Chondrocyte (in vitro differentiated cells): ENCODE data around the gene ROPN1L. TPM values are rescaled to one million over a fixed set of nuclear protein-coding genes. Genes with fewer than 3 reads are reported as not detected.
"Not testable (repeated sequence)": the region's sequence is repeated elsewhere in the genome, so short reads cannot be mapped to it uniquely, and the experiment has no call there.

Experiments
- DNase-seq: peaks from one replicate; pipeline ENCODE4 v3.0.0; 2021; ENCODE audit warnings: mixed read lengths, low spot score
- H3K27ac Mint-ChIP-seq: one replicate; pipeline ENCODE4 v1.8.0; 2021; ENCODE audit warnings: mild to moderate bottlenecking, moderate library complexity, mixed read lengths; ENCODE audit not compliant: unreplicated experiment
- H3K27me3 Mint-ChIP-seq: 2 replicates; pipeline ENCODE4 v1.8.0; 2021; ENCODE audit warnings: low read depth, mixed read lengths
- H3K36me3 Mint-ChIP-seq: 2 replicates; pipeline ENCODE4 v1.8.0; 2021; ENCODE audit warnings: low read depth, mixed read lengths
- H3K4me1 Mint-ChIP-seq: 2 replicates; pipeline ENCODE4 v1.8.0; 2021; ENCODE audit warnings: low read depth, mild to moderate bottlenecking, mixed read lengths
- H3K4me3 Mint-ChIP-seq: one replicate; pipeline ENCODE4 v1.8.0; 2021; ENCODE audit warnings: mild to moderate bottlenecking, moderate library complexity, mixed read lengths; ENCODE audit not compliant: unreplicated experiment
- H3K9me3 Mint-ChIP-seq: 2 replicates; pipeline ENCODE4 v1.8.0; 2021; ENCODE audit warnings: low read depth, mixed read lengths
- CTCF ChIP-seq: fragments of 200-600 bp; sonication (generic); IDR thresholded peaks from 2 replicates; pipeline ENCODE4 v1.5.0; 2021; ENCODE audit warnings: antibody characterized with exemption, mild to moderate bottlenecking, moderate library complexity
- total RNA-seq: library from RNA; stranded (reverse); gene quantifications from 3 replicates; pipeline ENCODE4 v1.2.1, GENCODE V29; 2021

The ROPN1L gene
- total RNA-seq, 1 donor from 2014 or later: 0.37 TPM

DNA sequence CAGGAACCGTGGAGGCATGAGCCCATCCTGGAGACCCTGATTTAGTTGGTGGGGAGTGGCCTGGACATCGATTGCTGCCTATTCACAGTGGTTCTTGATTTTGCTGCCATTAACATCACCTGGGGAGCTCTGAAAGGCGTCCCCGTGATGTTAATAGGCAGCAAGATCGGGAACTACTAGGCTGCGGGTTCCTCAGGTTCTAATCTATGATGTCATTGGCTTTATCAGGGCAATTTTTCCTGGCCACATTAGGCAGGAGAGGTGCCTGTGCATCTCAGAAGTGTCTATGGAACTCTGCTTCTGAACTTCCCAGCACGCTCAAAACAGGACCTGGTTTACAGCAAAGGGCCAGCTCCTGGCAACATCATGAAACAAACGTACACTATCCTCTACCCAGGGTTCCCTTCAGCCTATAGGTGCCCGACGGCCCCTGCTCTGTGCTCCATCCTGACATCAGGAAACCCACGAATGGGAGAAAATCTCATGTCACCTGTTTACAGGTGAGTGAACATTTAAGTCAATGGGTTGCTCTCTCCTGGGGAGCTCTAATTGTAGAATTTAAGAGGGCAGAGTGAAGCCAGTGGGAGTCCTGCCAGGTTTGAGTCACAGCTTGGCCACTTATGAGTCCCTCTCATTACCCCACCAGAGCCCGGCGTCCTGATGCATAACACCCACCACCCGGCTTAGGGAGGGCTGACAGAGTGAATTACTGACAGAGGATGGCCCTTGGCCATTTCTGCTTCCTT lies 49.4 kb downstream of the ROPN1L start:
- H3K27ac Mint-ChIP-seq: no peak overlapping the region
- no peak for TF ChIP-seq CTCF
- no peaks in the 10 kb centered on the region for H3K36me3 Mint-ChIP-seq
- no peak for DNase-seq
- peaks cover 4% of the 10 kb centered on the region for H3K27me3 Mint-ChIP-seq
- H3K4me1 Mint-ChIP-seq: peaks cover 11% of the 10 kb centered on the region
- H3K9me3 Mint-ChIP-seq: peaks cover 13% of the 10 kb centered on the region
- no peak overlapping the region for H3K4me3 Mint-ChIP-seq

GRCh38 chr5:10491673-10492026 lies 50.0 kb downstream of the ROPN1L start:
- Mint-ChIP-seq H3K36me3 (no peaks in the 10 kb centered on the region), H3K9me3 (peaks cover 13% of the 10 kb centered on the region), H3K4me1 (peaks cover 11% of the 10 kb centered on the region), H3K4me3 (no peak overlapping the region), H3K27ac (no peak overlapping the region), H3K27me3 (peaks cover 4% of the 10 kb centered on the region)
- no peak for TF ChIP-seq CTCF
- no peak for DNase-seq

- peak; percentile 25 for DNase-seq
- Mint-ChIP-seq H3K27me3 (peaks cover 2% of the 10 kb centered on the region), H3K4me3 (no peak overlapping the region), H3K4me1 (peaks cover 7% of the 10 kb centered on the region), H3K9me3 (peaks cover 13% of the 10 kb centered on the region), H3K27ac (no peak overlapping the region), H3K36me3 (no peaks in the 10 kb centered on the region)
- TF ChIP-seq CTCF: no peak
Measured at GRCh38 chr5:10493884-10494283, 52.2 kb downstream of the ROPN1L start.

DNA sequence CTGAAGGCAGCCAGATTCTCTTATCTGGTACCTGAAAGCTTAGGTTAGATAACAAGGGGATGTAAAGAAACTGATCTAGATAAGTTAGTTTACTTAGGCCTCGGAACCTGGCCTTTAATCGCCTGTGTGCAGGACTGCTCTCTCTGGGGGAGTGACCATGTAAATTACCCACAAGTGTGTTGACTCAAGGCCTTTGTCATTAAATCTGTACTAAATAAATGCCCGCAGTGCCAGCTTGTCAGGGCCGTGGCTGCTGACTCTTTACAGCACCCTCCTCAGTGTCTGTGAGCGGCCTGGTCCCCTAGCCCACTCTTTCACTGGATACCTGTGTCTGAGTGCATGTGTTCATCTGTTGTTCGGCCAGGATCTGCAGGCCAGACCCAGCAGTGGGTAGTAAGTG lies 52.8 kb downstream of the ROPN1L start:
- H3K4me1 Mint-ChIP-seq, H3K27ac Mint-ChIP-seq, H3K27me3 Mint-ChIP-seq, H3K36me3 Mint-ChIP-seq, DNase-seq, H3K4me3 Mint-ChIP-seq: not testable (repeated sequence)
- peaks cover 13% of the 10 kb centered on the region for H3K9me3 Mint-ChIP-seq

DNA sequence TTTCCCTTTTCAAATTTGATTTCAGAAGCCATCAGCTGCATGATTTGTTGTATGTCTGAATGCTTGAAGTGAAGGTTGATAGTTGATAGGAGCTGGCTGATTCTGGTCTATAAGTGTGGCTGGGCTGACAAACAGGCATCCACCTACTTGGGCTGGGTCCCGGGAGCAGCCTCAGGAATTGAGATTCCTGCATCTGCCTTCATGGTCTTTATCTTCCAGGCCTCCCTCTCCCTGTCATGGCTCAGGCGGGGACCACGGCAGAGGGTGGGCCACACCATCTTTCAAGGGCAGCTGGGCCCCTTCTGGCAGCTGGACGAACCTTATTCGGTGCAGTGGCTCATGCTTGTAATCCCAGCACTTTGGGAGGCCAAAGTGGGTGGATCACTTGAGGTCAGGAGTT lies 55.9 kb downstream of the ROPN1L start:
- H3K27ac Mint-ChIP-seq: no peak overlapping the region
- no peak for TF ChIP-seq CTCF
- no peaks in the 10 kb centered on the region for H3K36me3 Mint-ChIP-seq
- H3K9me3 Mint-ChIP-seq: peaks cover 13% of the 10 kb centered on the region
- DNase-seq: peak; percentile 56
- no peak overlapping the region for H3K4me3 Mint-ChIP-seq
- H3K4me1 Mint-ChIP-seq: no peaks in the 10 kb centered on the region
- H3K27me3 Mint-ChIP-seq: peaks cover 3% of the 10 kb centered on the region

- DNase-seq: peak; percentile 30
- peak; percentile 14 for TF ChIP-seq CTCF
- Mint-ChIP-seq H3K27me3 (peaks cover 3% of the 10 kb centered on the region), H3K36me3 (no peaks in the 10 kb centered on the region), H3K4me3 (no peak overlapping the region), H3K4me1 (no peaks in the 10 kb centered on the region), H3K27ac (no peak overlapping the region), H3K9me3 (peaks cover 13% of the 10 kb centered on the region)
Measured at GRCh38 chr5:10498350-10498749, 56.7 kb downstream of the ROPN1L start.
